Kidney (tissue), 14 donors: Measurements from ENCODE around the gene PIGM. TPM values are rescaled to one million over a fixed set of nuclear protein-coding genes. Genes with fewer than 3 reads are reported as not detected.

Experiments used
- DNase-seq, 5 donors: peaks; one replicate each; pipeline ENCODE4 v3.0.0-alpha.2; 2013 to 2020
- FAIRE-seq: peaks from 2 replicates; lab custom pipeline; 2012; peaks lifted over from hg19 to GRCh38; lab: Jason Lieb, UNC
- H3K27ac ChIP-seq, 2 donors: one replicate each; pipeline ENCODE4 v1.7.0; 2013; ENCODE audit warnings: low read depth in 2 of 2, low read length in 2 of 2, inconsistent platforms in 1 of 2
- H3K27me3 ChIP-seq: one replicate; pipeline ENCODE4 v1.7.1; 2013; ENCODE audit warnings: low read length, inconsistent platforms; ENCODE audit not compliant: control insufficient read depth, insufficient read depth
- H3K36me3 ChIP-seq, 3 donors: one replicate each; pipeline versions ENCODE4 v1.7.0 to v1.7.1; 2013; ENCODE audit warnings: low read length in 3 of 3, control low read depth in 1 of 3, inconsistent platforms in 1 of 3; ENCODE audit not compliant: insufficient read depth in 3 of 3, control insufficient read depth in 2 of 3
- H3K4me1 ChIP-seq, 3 donors: one replicate each; pipeline versions ENCODE4 v1.7.0 to v1.7.1; 2013; ENCODE audit warnings: low read length in 3 of 3, inconsistent platforms in 1 of 3, low read depth in 1 of 3; ENCODE audit not compliant: control insufficient read depth in 2 of 3, insufficient read depth in 2 of 3
- H3K4me3 ChIP-seq, 3 donors: one replicate each; pipeline versions ENCODE4 v1.7.0 to v1.8.1; 2013; ENCODE audit warnings: low read length in 3 of 3, control low read depth in 1 of 3, inconsistent platforms in 1 of 3
- H3K9ac ChIP-seq, 3 donors: one replicate each; pipeline versions ENCODE4 v1.7.0 to v1.7.1; 2013; ENCODE audit warnings: low read length in 3 of 3, control low read depth in 1 of 3, inconsistent platforms in 1 of 3
- H3K9me3 ChIP-seq, 3 donors: one replicate each; pipeline versions ENCODE4 v1.7.0 to v1.7.1; 2013; ENCODE audit warnings: low read length in 3 of 3, control low read depth in 1 of 3, inconsistent platforms in 1 of 3; ENCODE audit not compliant: control insufficient read depth in 2 of 3, insufficient read depth in 1 of 3
- intact Hi-C: fragments of 100-400 bp; cut with DNase I; formaldehyde crosslinking; loops from one replicate; pipeline ENCODE4 v1.11.1; 2022
- polyA plus RNA-seq: library from polyadenylated mRNA; stranded (reverse); fragments of 350-450 nt; fragmentation: Illumina TruSeq; extraction: RNeasy Lipid Tissue Mini Kit (QIAGEN cat#74804); gene quantifications from one replicate; pipeline ENCODE4 v1.2.3, GENCODE V29; 2014; ENCODE audit warnings: low read depth, low replicate concordance; ENCODE audit not compliant: insufficient read depth
- total RNA-seq: library from RNA; stranded (reverse); fragmentation: NEBNext Ultra II Directional; extraction: Animal tissue kit (Norgen Biotek cat#: 25700); gene quantifications from one replicate; pipeline ENCODE4 v1.2.1, GENCODE V29; 2021
- TF ChIP-seq, protein P1 (sequence below): IDR thresholded peaks from 3 replicates; pipeline ENCODE4 v1.5.1; 2012; ENCODE audit warnings: mild to moderate bottlenecking, moderate library complexity, borderline replicate concordance; ENCODE audit not compliant: insufficient read depth; ENCODE audit errors: extremely low read depth
- donor health status: control.
- donor health status: control.
- donor health status: control.
- donor health status: control.
- donor health status: control.
- donor health status: DM: yes; HTN: yes; CAD: no.
- donor health status: Normal renal cell carcinoma (clear cell type).

PIGM gene
- total and polyA plus RNA-seq, 2 donors from 2014 or later, result 3.3 to 8.5 TPM

GRCh38 chr1:160061369-160062229 is 29.8 kb upstream of the PIGM start:
- FAIRE-seq, result no peak
- H3K4me1 ChIP-seq, result peaks cover 0 to 13% (median 4%) of the 10 kb centered on the region in 3 donors
- peak overlapping the region; percentile 66 to 72 for H3K27ac ChIP-seq
- DNase-seq, result peak; percentile 71 to 79 (median 78)
- H3K27me3 ChIP-seq, result no peaks in the 10 kb centered on the region
- no peaks in the 10 kb centered on the region for H3K9me3 ChIP-seq
- no peaks in the 10 kb centered on the region for H3K36me3 ChIP-seq
- H3K4me3 ChIP-seq, result peak overlapping the region in 1 of 3 donors; percentile 18
- TF ChIP-seq, protein P1, sequence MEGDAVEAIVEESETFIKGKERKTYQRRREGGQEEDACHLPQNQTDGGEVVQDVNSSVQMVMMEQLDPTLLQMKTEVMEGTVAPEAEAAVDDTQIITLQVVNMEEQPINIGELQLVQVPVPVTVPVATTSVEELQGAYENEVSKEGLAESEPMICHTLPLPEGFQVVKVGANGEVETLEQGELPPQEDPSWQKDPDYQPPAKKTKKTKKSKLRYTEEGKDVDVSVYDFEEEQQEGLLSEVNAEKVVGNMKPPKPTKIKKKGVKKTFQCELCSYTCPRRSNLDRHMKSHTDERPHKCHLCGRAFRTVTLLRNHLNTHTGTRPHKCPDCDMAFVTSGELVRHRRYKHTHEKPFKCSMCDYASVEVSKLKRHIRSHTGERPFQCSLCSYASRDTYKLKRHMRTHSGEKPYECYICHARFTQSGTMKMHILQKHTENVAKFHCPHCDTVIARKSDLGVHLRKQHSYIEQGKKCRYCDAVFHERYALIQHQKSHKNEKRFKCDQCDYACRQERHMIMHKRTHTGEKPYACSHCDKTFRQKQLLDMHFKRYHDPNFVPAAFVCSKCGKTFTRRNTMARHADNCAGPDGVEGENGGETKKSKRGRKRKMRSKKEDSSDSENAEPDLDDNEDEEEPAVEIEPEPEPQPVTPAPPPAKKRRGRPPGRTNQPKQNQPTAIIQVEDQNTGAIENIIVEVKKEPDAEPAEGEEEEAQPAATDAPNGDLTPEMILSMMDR, result no peak
- H3K9ac ChIP-seq, result no peak overlapping the region
- intact Hi-C loops, result no loop called here

DNA sequence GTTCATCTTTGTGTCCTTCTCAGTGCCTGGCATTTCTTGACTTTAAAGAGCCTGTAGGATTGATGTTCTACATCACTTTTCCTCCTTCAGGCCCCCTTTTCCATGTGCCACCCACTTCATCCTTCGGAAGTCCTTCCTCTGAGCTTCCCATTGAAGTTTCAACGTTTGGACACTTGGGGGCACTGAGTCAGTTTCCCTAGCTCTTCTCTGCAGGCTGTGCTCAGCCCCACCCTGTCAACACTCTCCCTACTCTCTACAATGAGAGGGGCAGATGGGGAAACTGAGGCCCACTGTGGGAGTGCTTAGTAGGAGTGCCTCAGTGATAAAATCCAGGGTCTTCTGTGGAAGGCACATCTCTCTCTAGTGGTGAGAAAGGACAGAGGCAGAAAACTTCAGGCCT is 26.3 kb upstream of the PIGM start:
- Histone ChIP-seq H3K27me3 (no peaks in the 10 kb centered on the region), H3K36me3 (no peaks in the 10 kb centered on the region), H3K9me3 (no peaks in the 10 kb centered on the region), H3K4me3 (no peak overlapping the region), H3K27ac (no peak overlapping the region), H3K4me1 (peaks cover 0 to 10% (median 4%) of the 10 kb centered on the region in 3 donors), H3K9ac (no peak overlapping the region)
- DNase-seq, result no peak
- TF ChIP-seq, protein P1, result no peak
- intact Hi-C loops, result no loop called here
- FAIRE-seq, result no peak

GRCh38 chr1:160056648-160057169 is 24.9 kb upstream of the PIGM start:
- Histone ChIP-seq H3K4me3 (no peak overlapping the region), H3K27me3 (no peaks in the 10 kb centered on the region), H3K36me3 (no peaks in the 10 kb centered on the region), H3K9ac (no peak overlapping the region), H3K9me3 (no peaks in the 10 kb centered on the region), H3K27ac (no peak overlapping the region), H3K4me1 (peaks cover 0 to 7% (median 4%) of the 10 kb centered on the region in 3 donors)
- DNase-seq (no peak), FAIRE-seq (no peak)
- TF ChIP-seq, protein P1, result no peak
- intact Hi-C loops, result no loop called here
